Measurements from ENCODE around the gene ABCC11. TPM values are rescaled to one million over a fixed set of nuclear protein-coding genes. Genes with fewer than 3 reads are reported as not detected.

Gene ABCC11
- total and polyA plus RNA-seq, 2 donors (not counting 1 experiment from before 2014, with no cell fraction given) = 0.09 TPM; not detected in 1

- ATAC-seq (ENCODE audit: low read depth) = no peak
- intact Hi-C loops (cut with micrococcal nuclease) = no loop called here
- H2AFZ ChIP-seq (ENCODE audit: insufficient read depth, low read depth, low read length, poor library complexity, severe bottlenecking) = no peak overlapping the region
Observed at GRCh38 chr16:48232493-48233040, 14.8 kb downstream of the ABCC11 start.

More at GRCh38 chr16:48232493-48233040, 14.8 kb downstream of the ABCC11 start:
- peaks cover 0 to 3% (median 0%) of the 10 kb centered on the region in 4 experiments for H3K27me3 ChIP-seq (replicated peaks in 1 of 4; ENCODE audit: control extremely low read depth in 1 of 4, control insufficient read depth in 3 of 4, insufficient read depth in 4 of 4, low read length in 3 of 4)
- no peaks in the 10 kb centered on the region for H3K4me1 ChIP-seq (ENCODE audit: control insufficient read depth in 2 of 2, insufficient read depth in 2 of 2, low read length in 2 of 2)
- H3K27ac ChIP-seq (ENCODE audit: low read length in 2 of 2) = no peak overlapping the region
- peaks cover 14% of the 10 kb centered on the region for H3K27me3 Mint-ChIP-seq
- TF ChIP-seq CTCF (IDR thresholded peaks at IDR 0.05) (no peak), EZH2 (IDR thresholded peaks at IDR 0.05; ENCODE audit: borderline replicate concordance, insufficient read depth, low read depth, low read length, poor library complexity, severe bottlenecking) (no peak)
- H3K4me1 Mint-ChIP-seq = no peaks in the 10 kb centered on the region
- H3K9me3 ChIP-seq (ENCODE audit: control extremely low read depth in 1 of 3, control insufficient read depth in 2 of 3, insufficient read depth in 1 of 3, low read length in 2 of 3) = no peaks in the 10 kb centered on the region
- DNase-seq = no peak
- H3K9me3 Mint-ChIP-seq (ENCODE audit: insufficient read depth) = no peaks in the 10 kb centered on the region
- no peak overlapping the region for H3K4me3 Mint-ChIP-seq
- ChIA-PET POLR2A (no interaction called here), CTCF (interaction anchor here (1.4 kb wide), 1 partner anchor 8 kb away, joined by 4 read pairs; no protein-coding TSS in a partner anchor)
- H3K36me3 ChIP-seq (replicated peaks in 1 of 2; ENCODE audit: control extremely low read depth in 1 of 2, control insufficient read depth in 1 of 2, extremely low read depth in 1 of 2, insufficient read depth in 2 of 2, low read length in 1 of 2) = no peaks in the 10 kb centered on the region
- H3K79me2 ChIP-seq (ENCODE audit: control insufficient read depth, insufficient read depth, low read length) = no peaks in the 10 kb centered on the region
- H3K27ac Mint-ChIP-seq = no peak overlapping the region
- no peak overlapping the region for H3K4me2 ChIP-seq (replicated peaks; ENCODE audit: low read depth, low read length, poor library complexity, severe bottlenecking)
- H3K9ac ChIP-seq (ENCODE audit: low read length) = no peak overlapping the region
- H4K20me1 ChIP-seq (ENCODE audit: control insufficient read depth, insufficient read depth, low read length, poor library complexity, severe bottlenecking) = no peaks in the 10 kb centered on the region
- no peak overlapping the region for H3K4me3 ChIP-seq (ENCODE audit: control extremely low read depth in 1 of 5, extremely low read depth in 1 of 5, insufficient read depth in 1 of 5, low read depth in 2 of 5, low read length in 4 of 5)
- WGBS (ENCODE audit: insufficient coverage) = no CpG with 5 or more reads among the region's 2 CpGs
